Measurements from ENCODE around the gene CDC7.

Gene CDC7

DNA sequence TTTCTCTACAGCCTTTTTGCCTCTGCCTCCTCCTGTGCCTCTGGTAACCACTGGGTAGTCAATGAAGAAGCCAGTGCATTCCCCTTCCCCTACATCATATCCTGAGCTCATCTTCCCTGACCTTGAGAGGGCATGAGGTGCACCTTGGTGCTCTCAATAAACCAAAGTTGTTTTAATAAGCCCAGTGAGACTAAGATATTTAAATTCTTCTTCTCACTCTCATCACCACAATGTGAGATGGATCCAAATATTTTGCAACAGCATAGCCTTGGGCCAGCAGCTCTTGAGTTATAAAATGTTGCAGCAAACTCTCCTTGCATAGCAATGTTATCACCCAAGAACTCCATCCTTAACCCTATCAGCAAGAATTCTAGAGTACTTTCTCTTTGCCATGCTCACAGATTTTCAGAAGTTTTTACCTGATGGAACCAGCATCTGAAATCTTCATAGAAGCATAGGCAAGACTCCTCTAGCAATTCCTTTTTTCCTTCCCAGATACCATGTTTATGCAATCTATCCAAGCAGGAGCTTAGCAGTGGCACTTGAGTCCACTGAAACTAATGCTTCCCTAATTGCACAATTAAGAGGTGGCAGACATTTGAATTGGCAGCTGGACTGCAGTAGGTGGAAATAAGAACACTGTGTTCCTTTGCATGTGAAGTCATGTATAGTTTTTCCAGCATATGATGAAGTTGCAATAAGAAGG, 36.8 kb downstream of the CDC7 start:
- DNase-seq (ENCODE audit: insufficient read length, low spot score) (no peak), FAIRE-seq (no peak)
- TF ChIP-seq, protein P1, sequence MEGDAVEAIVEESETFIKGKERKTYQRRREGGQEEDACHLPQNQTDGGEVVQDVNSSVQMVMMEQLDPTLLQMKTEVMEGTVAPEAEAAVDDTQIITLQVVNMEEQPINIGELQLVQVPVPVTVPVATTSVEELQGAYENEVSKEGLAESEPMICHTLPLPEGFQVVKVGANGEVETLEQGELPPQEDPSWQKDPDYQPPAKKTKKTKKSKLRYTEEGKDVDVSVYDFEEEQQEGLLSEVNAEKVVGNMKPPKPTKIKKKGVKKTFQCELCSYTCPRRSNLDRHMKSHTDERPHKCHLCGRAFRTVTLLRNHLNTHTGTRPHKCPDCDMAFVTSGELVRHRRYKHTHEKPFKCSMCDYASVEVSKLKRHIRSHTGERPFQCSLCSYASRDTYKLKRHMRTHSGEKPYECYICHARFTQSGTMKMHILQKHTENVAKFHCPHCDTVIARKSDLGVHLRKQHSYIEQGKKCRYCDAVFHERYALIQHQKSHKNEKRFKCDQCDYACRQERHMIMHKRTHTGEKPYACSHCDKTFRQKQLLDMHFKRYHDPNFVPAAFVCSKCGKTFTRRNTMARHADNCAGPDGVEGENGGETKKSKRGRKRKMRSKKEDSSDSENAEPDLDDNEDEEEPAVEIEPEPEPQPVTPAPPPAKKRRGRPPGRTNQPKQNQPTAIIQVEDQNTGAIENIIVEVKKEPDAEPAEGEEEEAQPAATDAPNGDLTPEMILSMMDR (IDR thresholded peaks at IDR 0.05; ENCODE audit: insufficient read depth, missing control alignments) = no peak

DNA sequence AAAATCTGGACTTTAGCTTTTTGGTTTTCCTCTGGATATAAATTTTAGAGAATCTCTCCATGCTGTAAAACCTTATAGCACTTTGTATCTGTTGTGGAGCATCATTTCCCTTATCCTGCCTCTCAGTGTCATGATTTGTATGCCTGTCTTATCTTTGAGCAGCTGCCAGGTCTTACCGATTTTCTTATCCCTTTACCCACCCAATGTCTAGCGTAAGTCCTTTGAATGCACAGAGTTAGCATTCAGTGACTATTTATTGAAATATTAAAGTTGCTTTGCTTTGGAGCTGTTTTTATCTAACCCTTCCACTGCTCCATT, 37.3 kb downstream of the CDC7 start:
- no peak for DNase-seq (ENCODE audit: insufficient read length, low spot score)
- no peak for FAIRE-seq
- TF ChIP-seq, protein P1 (IDR thresholded peaks at IDR 0.05; ENCODE audit: insufficient read depth, missing control alignments) = no peak

DNA sequence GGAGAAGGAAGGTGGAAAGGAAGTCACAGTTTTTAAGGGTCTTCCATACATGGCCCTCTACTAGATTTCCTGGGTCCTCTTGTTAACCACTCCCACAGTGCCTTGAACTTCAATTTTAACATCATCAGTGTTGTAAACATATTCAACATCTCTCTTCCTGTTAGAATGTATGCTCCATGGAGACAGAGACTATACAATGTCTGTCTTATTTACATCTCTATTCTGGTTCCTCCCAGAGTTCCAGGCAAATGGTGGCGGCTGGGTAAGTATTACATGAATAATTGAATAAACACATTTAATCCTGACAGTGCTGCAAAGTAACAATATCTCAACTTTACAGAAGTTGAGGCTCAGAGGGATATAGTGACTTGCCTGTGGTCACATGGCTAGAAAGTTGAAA, 40.3 kb downstream of the CDC7 start:
- no peak for FAIRE-seq
- TF ChIP-seq, protein P1 (IDR thresholded peaks at IDR 0.05; ENCODE audit: insufficient read depth, missing control alignments) = no peak
- DNase-seq (ENCODE audit: insufficient read length, low spot score) = no peak

DNA sequence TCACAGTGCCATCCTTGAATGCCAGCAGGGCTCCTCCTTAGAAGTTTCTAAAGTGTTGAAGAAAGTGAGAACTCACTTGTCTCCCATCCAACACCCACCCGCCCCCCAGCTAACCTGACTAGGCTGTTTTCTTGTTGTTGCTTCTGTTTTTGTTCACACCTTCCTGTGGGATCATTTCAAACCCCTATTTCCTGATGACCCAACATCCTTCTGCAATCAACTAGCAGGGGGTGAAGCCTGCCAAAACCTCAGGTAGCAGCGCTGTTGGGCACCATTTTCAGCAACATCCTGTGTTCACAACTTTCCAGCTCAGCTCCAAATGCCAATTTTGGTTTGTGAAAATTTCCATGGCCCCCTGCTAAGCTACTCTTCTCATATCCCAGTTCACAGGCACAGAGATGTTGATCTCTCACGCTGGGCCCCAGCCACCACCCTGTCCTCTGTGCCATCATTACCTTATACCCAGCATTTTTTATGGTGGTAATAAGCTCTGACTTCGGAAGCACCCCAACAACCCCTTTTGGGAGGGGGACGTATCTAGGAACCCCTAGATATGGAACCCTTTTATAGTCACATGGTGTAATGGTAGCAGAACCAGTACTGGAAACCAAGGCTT, 41.4 kb downstream of the CDC7 start:
- TF ChIP-seq, protein P1 (IDR thresholded peaks at IDR 0.05; ENCODE audit: insufficient read depth, missing control alignments) = no peak
- FAIRE-seq (no peak), DNase-seq (ENCODE audit: insufficient read length, low spot score) (no peak)

DNA sequence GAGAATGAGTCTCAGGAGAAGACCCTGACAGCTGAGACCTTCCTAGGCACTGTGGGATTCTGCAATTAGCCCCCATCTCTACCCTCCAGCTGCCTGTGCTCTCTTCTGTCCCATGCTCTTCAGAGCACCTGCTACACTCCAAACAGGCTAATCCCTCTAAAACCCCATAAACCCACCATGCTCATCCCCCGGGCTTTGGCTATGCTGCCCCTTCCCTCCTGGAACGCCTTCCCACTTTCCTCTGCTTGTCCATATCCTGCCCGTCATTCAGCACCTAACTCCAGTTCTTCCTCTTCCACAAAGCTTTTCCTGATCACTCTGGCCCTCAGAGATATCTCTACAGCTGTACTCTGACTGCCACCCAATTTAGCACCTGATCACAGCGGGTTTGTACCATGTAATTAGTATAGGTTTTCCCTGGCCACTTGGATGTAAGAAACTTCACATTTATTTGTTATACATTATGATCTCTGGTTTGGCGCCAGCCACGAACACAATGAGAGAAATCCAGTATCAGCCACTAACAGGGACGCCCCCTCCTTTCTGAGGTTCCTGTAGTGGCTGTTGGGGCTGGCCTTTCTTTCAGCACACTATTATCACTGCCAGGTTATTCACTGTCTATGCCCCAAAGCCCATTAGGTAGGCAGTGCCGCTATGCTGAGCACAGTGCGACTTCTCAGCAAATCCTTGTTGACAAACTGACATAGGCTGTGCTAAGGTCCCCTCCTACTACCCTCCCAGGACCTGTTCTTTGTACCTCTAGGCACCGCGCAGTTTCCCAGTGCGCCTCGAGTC, 45.1 kb downstream of the CDC7 start:
- TF ChIP-seq, protein P1 (IDR thresholded peaks at IDR 0.05; ENCODE audit: insufficient read depth, missing control alignments) = no peak
- FAIRE-seq = no peak
- no peak for DNase-seq (ENCODE audit: insufficient read length, low spot score)

DNA sequence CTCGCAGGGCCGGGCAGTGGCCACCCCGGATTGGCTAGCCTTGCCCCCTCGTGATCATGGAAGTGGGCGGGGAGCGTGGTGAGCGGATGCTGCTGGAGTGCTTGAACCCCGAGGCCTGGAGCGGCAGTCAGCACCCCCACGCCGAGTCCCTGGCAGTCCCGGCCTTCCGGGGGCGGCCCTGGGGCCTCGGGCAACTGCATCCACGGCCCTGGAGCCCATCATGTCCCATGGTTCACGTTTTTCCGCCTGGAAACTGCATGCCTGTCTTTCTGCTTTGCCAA, 45.6 kb downstream of the CDC7 start:
- DNase-seq (ENCODE audit: insufficient read length, low spot score) = no peak
- no peak for FAIRE-seq

More for the DNA sequence above, 45.6 kb downstream of the CDC7 start:
- TF ChIP-seq, protein P1 (IDR thresholded peaks at IDR 0.05; ENCODE audit: insufficient read depth, missing control alignments) = no peak

Data from D721Med (cell line).